PC-9 (cell line): ENCODE measurements around the gene PPM1N. TPM values are rescaled to one million over a fixed set of nuclear protein-coding genes. Genes with fewer than 3 reads are reported as not detected.

ENCODE experiments used
- BruUV-seq: library from RNA; stranded (reverse); fragments of 400-500 nt; replicated peaks from 2 replicates; lab custom pipeline; 2021; lab: Mats Ljungman, UMichigan
- CTCF ChIA-PET: fragments of 300-600 bp; sonication (Branson Sonifier 250); formaldehyde crosslinking; loops from one replicate; lab custom pipeline; 2022; ENCODE audit warnings: antibody characterized with exemption; lab: Charles Lee
- POLR2A ChIA-PET: fragments of 300-600 bp; sonication (Branson Sonifier 250); formaldehyde crosslinking; loops from one replicate; lab custom pipeline; 2022; ENCODE audit warnings: antibody characterized with exemption; ENCODE audit not compliant: unreplicated experiment; lab: Charles Lee
- DNase-seq, 2 experiments: peaks; one replicate each; pipeline versions ENCODE4 v3.0.0 to v3.0.0-alpha.2; 2015 to 2022; ENCODE audit warnings: mixed read lengths in 1 of 2
- H2AFZ ChIP-seq: fragments of 200-600 bp; sonication (generic); 2 replicates; pipeline ENCODE4 v1.8.1; 2017; ENCODE audit warnings: antibody characterized with exemption
- H3F3A ChIP-seq: fragments of 200-600 bp; sonication (generic); 2 replicates; pipeline ENCODE4 v1.8.1; 2017; ENCODE audit warnings: antibody characterized with exemption, mild to moderate bottlenecking, low read depth; ENCODE audit not compliant: insufficient read depth
- H3K27ac ChIP-seq: fragments of 200-600 bp; sonication (generic); 2 replicates; pipeline ENCODE4 v1.6.1; 2016; ENCODE audit warnings: mixed run types
- H3K27me3 ChIP-seq: fragments of 200-600 bp; sonication (generic); 2 replicates; pipeline ENCODE4 v1.6.1; 2016; ENCODE audit warnings: low read depth, mixed run types; ENCODE audit not compliant: insufficient read depth
- H3K36me3 ChIP-seq: fragments of 200-600 bp; sonication (generic); 2 replicates; pipeline ENCODE4 v1.6.1; 2016; ENCODE audit warnings: low read depth, mixed run types
- H3K4me1 ChIP-seq: fragments of 200-600 bp; sonication (generic); replicated peaks from 2 replicates; pipeline ENCODE4 v1.6.1; 2016; ENCODE audit warnings: mixed run types; ENCODE audit not compliant: insufficient read depth
- H3K4me2 ChIP-seq: fragments of 200-600 bp; sonication (generic); 2 replicates; pipeline ENCODE4 v1.6.1; 2017; ENCODE audit warnings: mixed run types
- H3K4me3 ChIP-seq: fragments of 200-600 bp; sonication (generic); 2 replicates; pipeline ENCODE4 v1.6.1; 2016; ENCODE audit warnings: mixed run types
- H3K79me2 ChIP-seq: fragments of 200-600 bp; sonication (generic); 2 replicates; pipeline ENCODE4 v1.6.1; 2017; ENCODE audit warnings: low read depth, mixed run types
- H3K9me2 ChIP-seq: fragments of 200-600 bp; sonication (generic); 2 replicates; pipeline ENCODE4 v1.8.1; 2017; ENCODE audit warnings: mild to moderate bottlenecking; ENCODE audit not compliant: insufficient read depth
- H3K9me3 ChIP-seq: fragments of 200-600 bp; sonication (generic); 2 replicates; pipeline ENCODE4 v1.8.1; 2016; ENCODE audit warnings: low read depth; ENCODE audit not compliant: insufficient read depth
- H4K20me1 ChIP-seq: fragments of 200-600 bp; sonication (generic); 2 replicates; pipeline ENCODE4 v1.8.1; 2017; ENCODE audit not compliant: insufficient read depth
- EZH2 ChIP-seq: fragments of 200-600 bp; sonication (generic); IDR thresholded peaks from 2 replicates; pipeline ENCODE4 v1.8.0; 2017; ENCODE audit warnings: antibody characterized with exemption, low read depth
- intact Hi-C: fragments of 100-400 bp; cut with micrococcal nuclease; formaldehyde crosslinking; loops from one replicate; pipeline ENCODE4 v1.10.0; 2022; ENCODE audit not compliant: unreplicated experiment
- total RNA-seq: library from RNA; stranded (reverse); gene quantifications from 2 replicates; pipeline ENCODE4 v1.2.3, GENCODE V29; 2021
- TF ChIP-seq, protein P1 (sequence below): fragments of 200-600 bp; sonication (generic); conservative IDR thresholded peaks from 2 replicates; pipeline ENCODE4 v1.6.1; 2017; ENCODE audit warnings: mixed run types, antibody characterized with exemption, mild to moderate bottlenecking, moderate library complexity

Gene PPM1N
- total RNA-seq, 1 experiment from 2014 or later, result 5.0 TPM

DNA sequence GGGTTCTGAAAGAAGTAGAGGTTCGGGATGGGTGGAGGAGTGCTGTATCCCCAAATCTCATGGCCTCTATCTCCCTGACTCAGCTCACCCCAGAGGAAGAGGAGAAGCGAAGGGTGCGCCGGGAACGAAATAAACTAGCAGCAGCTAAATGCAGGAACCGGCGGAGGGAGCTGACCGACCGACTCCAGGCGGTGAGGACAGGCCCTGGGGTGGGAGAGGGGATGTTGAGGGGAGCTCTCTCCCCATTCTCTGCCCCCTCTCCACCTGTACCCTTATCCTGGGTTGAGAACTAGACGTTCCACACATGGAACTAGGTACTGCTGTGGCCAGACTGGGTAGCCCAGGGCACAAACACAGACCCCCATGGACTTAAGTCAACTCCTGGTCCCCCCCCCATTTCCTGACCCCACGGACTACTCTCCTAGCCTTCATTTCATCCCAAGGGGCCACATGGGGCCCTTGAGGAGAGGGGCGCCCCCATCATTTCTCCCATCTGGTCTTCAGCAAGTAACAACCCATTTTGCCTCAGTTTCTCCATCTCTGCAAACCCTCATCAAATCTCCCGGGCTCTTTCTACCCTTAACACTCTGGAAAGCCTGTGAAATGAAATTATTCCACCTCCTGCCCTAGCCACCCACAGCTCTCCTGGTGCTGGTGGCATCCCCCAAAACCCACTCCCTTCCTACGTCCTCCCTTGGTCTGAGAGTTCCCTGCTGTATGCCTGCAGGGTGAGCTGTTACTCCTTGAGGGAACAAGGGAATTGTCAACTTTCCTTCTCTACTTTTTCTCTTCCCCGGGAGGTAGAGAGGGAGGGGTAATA is 26.9 kb upstream of the PPM1N start:
- H3K4me3 ChIP-seq, result no peak overlapping the region
- no peak overlapping the region for H3K27ac ChIP-seq
- H3K9me2 ChIP-seq, result no peaks in the 10 kb centered on the region
- peaks cover 19% of the 10 kb centered on the region for H3K4me1 ChIP-seq
- intact Hi-C loops, result no loop called here
- H4K20me1 ChIP-seq, result no peaks in the 10 kb centered on the region; the same call in 1 of the 2 replicates
- H3F3A ChIP-seq, result peaks cover 40% of the 10 kb centered on the region; the same call in 1 of the 2 replicates
- H3K9me3 ChIP-seq, result no peaks in the 10 kb centered on the region
- ChIA-PET POLR2A (no interaction called here), CTCF (interaction anchor here (0.7 kb wide), 1 partner anchor 19 kb away, joined by 4 read pairs; no protein-coding TSS in a partner anchor)
- TF ChIP-seq EZH2, result no peak
- TF ChIP-seq, protein P1, sequence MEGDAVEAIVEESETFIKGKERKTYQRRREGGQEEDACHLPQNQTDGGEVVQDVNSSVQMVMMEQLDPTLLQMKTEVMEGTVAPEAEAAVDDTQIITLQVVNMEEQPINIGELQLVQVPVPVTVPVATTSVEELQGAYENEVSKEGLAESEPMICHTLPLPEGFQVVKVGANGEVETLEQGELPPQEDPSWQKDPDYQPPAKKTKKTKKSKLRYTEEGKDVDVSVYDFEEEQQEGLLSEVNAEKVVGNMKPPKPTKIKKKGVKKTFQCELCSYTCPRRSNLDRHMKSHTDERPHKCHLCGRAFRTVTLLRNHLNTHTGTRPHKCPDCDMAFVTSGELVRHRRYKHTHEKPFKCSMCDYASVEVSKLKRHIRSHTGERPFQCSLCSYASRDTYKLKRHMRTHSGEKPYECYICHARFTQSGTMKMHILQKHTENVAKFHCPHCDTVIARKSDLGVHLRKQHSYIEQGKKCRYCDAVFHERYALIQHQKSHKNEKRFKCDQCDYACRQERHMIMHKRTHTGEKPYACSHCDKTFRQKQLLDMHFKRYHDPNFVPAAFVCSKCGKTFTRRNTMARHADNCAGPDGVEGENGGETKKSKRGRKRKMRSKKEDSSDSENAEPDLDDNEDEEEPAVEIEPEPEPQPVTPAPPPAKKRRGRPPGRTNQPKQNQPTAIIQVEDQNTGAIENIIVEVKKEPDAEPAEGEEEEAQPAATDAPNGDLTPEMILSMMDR, result no peak
- no peak overlapping the region for H2AFZ ChIP-seq
- H3K27me3 ChIP-seq, result no peaks in the 10 kb centered on the region
- no peak for DNase-seq
- H3K4me2 ChIP-seq, result peak overlapping the region; percentile 100; the same call in 1 of the 2 replicates
- BruUV-seq, result no TSS peak
- no peaks in the 10 kb centered on the region for H3K36me3 ChIP-seq
- H3K79me2 ChIP-seq, result no peaks in the 10 kb centered on the region

DNA sequence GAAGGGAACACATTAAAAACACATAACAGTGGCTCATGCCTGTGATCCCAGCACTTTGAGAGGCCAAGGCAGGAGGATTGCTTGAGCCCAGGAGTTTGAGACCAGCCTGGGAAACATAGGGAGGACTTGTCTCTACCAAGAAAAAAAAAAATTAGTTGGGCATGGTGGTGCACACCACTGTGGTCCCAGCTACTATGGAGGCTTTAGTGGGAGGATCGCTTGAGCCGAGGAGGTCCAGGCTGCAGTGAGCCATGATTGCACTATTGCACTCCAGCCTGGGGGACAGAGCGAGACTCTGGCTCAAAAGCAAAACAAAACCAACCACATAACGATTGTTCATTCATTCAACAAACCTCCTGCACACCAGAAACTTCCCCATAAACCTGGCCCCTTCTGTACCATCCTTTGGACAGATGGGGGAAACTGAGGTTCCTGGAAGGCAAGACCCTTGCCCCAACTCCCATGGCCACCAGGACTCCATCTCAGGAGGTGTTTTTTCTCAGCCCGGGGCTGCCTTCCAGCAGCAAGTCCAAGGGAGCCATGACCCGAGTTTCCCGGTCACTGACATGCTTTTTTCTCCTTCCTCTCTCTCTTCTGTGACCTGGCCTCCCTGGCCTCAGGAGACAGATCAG is 26.2 kb upstream of the PPM1N start:
- H3K9me2 ChIP-seq, result no peaks in the 10 kb centered on the region
- intact Hi-C loops, result no loop called here
- H3K79me2 ChIP-seq, result no peaks in the 10 kb centered on the region
- H4K20me1 ChIP-seq, result no peaks in the 10 kb centered on the region; the same call in 1 of the 2 replicates
- POLR2A ChIA-PET, result no interaction called here
- H3F3A ChIP-seq, result peaks cover 39% of the 10 kb centered on the region; the same call in 1 of the 2 replicates
- CTCF ChIA-PET, result interaction anchor here (0.7 kb wide), 1 partner anchor 19 kb away, joined by 4 read pairs; no protein-coding TSS in a partner anchor
- BruUV-seq, result no TSS peak
- no peaks in the 10 kb centered on the region for H3K36me3 ChIP-seq
- H3K4me2 ChIP-seq, result no peak overlapping the region
- peaks cover 17% of the 10 kb centered on the region for H3K4me1 ChIP-seq
- H3K27ac ChIP-seq, result no peak overlapping the region
- TF ChIP-seq, protein P1, result no peak
- no peak for TF ChIP-seq EZH2
- no peak for DNase-seq
- no peak overlapping the region for H2AFZ ChIP-seq
- H3K9me3 ChIP-seq, result no peaks in the 10 kb centered on the region
- H3K27me3 ChIP-seq, result no peaks in the 10 kb centered on the region
- H3K4me3 ChIP-seq, result no peak overlapping the region

DNA sequence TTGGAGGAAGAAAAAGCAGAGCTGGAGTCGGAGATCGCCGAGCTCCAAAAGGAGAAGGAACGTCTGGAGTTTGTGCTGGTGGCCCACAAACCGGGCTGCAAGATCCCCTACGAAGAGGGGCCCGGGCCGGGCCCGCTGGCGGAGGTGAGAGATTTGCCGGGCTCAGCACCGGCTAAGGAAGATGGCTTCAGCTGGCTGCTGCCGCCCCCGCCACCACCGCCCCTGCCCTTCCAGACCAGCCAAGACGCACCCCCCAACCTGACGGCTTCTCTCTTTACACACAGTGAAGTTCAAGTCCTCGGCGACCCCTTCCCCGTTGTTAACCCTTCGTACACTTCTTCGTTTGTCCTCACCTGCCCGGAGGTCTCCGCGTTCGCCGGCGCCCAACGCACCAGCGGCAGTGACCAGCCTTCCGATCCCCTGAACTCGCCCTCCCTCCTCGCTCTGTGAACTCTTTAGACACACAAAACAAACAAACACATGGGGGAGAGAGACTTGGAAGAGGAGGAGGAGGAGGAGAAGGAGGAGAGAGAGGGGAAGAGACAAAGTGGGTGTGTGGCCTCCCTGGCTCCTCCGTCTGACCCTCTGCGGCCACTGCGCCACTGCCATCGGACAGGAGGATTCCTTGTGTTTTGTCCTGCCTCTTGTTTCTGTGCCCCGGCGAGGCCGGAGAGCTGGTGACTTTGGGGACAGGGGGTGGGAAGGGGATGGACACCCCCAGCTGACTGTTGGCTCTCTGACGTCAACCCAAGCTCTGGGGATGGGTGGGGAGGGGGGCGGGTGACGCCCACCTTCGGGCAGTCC is 25.5 kb upstream of the PPM1N start:
- no peak overlapping the region for H2AFZ ChIP-seq
- ChIA-PET POLR2A (no interaction called here), CTCF (interaction anchor here (0.6 kb wide), 1 partner anchor 12 kb away, joined by 4 read pairs; no protein-coding TSS in a partner anchor)
- H4K20me1 ChIP-seq, result no peaks in the 10 kb centered on the region; the same call in 1 of the 2 replicates
- H3K9me3 ChIP-seq, result no peaks in the 10 kb centered on the region
- peaks cover 38% of the 10 kb centered on the region for H3F3A ChIP-seq
- no peaks in the 10 kb centered on the region for H3K27me3 ChIP-seq
- no peak overlapping the region for H3K4me2 ChIP-seq
- H3K4me1 ChIP-seq, result peaks cover 22% of the 10 kb centered on the region
- no peaks in the 10 kb centered on the region for H3K36me3 ChIP-seq
- H3K4me3 ChIP-seq, result no peak overlapping the region
- no TSS peak for BruUV-seq
- TF ChIP-seq EZH2, result no peak
- TF ChIP-seq, protein P1, result no peak
- no peaks in the 10 kb centered on the region for H3K9me2 ChIP-seq
- H3K79me2 ChIP-seq, result no peaks in the 10 kb centered on the region
- intact Hi-C loops, result no loop called here
- no peak for DNase-seq
- no peak overlapping the region for H3K27ac ChIP-seq
